Subcutaneous adipose tissue (tissue), 4 donors: ENCODE measurements around the gene SLC2A4RG. TPM values are rescaled to one million over a fixed set of nuclear protein-coding genes. Genes with fewer than 3 reads are reported as not detected.

Experiments used
- CTCF ChIP-seq: fragments of 450-650 bp; IDR thresholded peaks from one replicate; pipeline ENCODE4 v1.5.1; 2016; ENCODE audit warnings: low read depth, mild to moderate bottlenecking, control low read depth, antibody characterized with exemption, moderate library complexity
- total RNA-seq, 4 donors: library from RNA; depleted of rRNA; stranded (reverse); fragments of >200 nt; gene quantifications; one replicate each; pipeline ENCODE4 v1.1.0, GENCODE V29; 2016

Gene SLC2A4RG
- total RNA-seq, 4 donors from 2014 or later: 8.6 to 126 (median 28.9) TPM

GRCh38 chr20:63768591-63769515 lies 29.3 kb downstream of the SLC2A4RG start:
- TF ChIP-seq CTCF: no peak

GRCh38 chr20:63769891-63770474 lies 30.4 kb downstream of the SLC2A4RG start:
- no peak for TF ChIP-seq CTCF

GRCh38 chr20:63771046-63771707 lies 31.6 kb downstream of the SLC2A4RG start:
- no peak for TF ChIP-seq CTCF

GRCh38 chr20:63772781-63773518 lies 33.4 kb downstream of the SLC2A4RG start:
- no peak for TF ChIP-seq CTCF

GRCh38 chr20:63773571-63774241 lies 34.1 kb downstream of the SLC2A4RG start:
- no peak for TF ChIP-seq CTCF

- no peak for TF ChIP-seq CTCF
Observed at GRCh38 chr20:63774306-63774705, 34.7 kb downstream of the SLC2A4RG start.
